ENCODE measurements around the gene IFT52.
A peak's percentile ranks its signal among the peaks of the same experiment; 100 is the strongest.

Gene IFT52, protein sequence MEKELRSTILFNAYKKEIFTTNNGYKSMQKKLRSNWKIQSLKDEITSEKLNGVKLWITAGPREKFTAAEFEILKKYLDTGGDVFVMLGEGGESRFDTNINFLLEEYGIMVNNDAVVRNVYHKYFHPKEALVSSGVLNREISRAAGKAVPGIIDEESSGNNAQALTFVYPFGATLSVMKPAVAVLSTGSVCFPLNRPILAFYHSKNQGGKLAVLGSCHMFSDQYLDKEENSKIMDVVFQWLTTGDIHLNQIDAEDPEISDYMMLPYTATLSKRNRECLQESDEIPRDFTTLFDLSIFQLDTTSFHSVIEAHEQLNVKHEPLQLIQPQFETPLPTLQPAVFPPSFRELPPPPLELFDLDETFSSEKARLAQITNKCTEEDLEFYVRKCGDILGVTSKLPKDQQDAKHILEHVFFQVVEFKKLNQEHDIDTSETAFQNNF

DNA sequence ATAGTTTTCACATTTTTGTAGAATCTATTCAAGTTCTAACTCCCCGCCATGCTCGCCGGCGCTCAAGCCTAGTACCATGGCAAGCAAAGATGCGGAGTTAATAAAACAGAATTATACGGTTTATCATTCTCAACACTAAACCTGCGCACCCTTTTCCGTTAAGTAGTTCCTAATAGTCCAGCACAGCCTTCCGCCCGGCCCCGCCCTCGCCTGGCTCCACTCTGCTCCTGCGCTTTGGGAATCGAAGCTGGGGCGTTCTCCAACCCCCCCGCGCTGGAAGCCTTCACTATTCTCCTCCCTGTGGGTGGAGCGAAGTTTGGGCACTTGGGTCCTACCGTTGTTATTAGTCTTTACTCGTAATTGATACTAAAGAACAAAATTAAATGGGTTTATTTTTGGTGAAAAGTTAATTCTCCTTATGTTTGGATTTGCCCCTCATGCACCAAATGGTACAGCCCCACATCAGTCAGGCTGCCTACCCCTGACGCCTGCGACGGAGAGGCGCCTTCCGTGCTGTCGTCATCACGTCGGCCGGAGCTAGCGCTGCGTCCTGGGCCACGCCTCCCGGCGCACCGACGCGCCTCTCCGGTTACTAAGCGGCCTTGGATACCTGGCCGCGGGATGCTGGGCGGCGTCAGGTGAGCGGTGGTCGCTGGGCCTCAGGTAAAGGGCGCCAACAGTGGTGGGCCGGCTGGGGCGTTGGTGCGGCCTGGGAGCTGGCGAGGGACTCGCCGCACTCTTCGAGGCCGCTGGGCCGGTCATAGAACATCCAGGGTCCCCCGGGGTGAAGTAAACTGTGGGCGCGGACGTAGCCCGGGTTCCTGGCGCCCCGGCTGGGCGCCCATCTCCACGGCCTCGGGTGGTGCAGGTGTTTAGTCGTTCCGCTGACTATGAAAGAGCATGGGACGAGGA is at the start of gene IFT52:
Gene IFT52 (plus strand): TSS at position 546 of the 912 bp plus-strand sequence. CDS start 3,762 bp downstream, outside the sequence.
- DNase-seq: peak; percentile 94 to 98

DNA sequence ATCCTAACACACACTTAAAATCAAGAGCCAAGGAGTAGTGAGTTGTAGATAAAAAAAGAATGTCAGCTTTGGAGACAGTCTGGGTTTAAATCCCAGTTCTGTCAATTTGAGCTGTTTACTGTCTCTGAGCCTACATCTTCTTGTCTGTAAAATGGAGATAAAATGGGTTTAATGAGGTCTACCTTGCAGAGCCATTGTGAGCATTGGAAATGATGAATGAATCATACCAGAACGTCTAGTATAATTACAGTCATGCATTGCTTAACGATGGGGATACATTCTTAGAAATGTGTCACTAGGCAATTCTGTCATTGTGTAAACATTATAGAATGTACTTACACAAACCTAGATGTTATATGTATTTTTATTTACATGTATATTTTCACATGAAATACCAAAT is 49.5 kb upstream of the IFT52 start:
- no peak for DNase-seq

DNA sequence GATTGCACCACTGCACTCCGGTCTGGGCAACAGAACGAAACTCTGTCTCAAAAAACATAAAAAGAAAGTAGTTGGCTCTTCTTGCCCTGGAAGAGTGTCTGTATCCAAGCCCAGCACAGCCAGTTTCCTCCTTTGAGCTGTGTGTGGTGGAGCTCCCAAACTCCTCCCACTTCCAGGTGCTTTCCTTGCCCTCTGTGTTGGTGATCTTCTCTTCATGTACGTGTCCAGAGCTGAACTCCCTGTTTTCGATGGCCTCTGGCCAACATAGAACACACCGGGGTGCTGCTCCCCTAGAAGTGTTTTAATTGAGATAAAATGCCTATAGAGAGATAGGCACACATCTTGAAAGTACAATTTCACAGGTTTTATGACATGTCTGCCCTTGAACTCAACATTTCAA is 48.6 kb upstream of the IFT52 start:
- no peak for DNase-seq

DNA sequence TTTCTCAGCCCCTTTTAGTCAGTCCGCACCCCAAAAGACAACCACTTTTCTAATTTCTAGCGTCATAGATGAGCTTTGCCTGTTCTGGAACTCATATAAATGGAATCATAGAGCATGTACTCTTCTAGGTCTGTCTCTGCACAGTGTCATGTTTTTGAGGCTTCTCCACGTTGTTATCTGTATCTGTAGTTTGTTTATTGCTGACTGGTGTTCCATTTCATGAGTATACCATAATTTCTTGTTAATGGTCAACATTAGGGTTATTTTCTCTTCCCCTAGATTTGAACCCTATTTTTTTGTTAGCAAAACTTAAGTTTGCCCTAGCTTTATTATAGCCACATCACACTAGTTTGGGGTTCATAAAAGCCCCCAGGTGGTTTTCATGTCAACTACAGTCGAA is 48.1 kb upstream of the IFT52 start:
- no peak for DNase-seq

DNA sequence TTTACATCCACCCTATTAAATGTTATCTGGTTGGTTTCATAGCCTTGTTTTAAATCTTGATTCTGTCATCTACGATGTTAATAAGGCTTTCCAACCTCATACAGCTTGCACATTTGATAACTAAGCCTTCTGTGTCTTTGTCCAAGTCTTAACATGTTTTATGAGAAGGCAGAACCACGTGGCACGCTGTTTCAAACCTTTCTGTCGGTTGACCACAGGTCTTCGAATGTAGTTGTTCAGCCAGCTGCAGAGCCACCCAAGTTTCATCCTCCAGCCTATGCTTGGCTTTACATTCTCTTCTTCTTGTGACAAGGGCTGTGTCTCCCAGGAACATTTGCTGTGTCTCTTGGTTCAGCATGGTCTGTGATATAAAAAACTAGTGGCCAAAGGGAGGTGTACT is 47.6 kb upstream of the IFT52 start:
- DNase-seq: no peak

DNA sequence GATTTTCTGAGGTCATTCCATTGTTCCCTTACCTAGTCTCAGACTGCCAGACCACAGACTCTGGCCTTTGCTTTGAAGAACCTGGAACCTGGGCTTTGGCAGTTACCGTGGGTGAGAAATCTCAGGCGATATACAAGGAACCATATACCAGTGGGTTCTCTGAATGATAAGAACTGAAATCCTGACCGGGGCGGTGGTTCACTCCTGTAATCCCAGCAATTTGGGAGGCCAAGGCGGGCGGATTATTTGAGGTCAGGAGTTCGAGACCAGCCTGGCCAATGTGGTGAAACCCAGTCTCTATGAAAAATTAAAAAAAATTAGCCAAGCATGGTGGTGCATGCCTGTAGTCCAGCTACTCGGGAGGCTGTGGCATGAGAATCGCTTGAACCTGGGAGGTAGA is 46.2 kb upstream of the IFT52 start:
- DNase-seq: no peak

DNA sequence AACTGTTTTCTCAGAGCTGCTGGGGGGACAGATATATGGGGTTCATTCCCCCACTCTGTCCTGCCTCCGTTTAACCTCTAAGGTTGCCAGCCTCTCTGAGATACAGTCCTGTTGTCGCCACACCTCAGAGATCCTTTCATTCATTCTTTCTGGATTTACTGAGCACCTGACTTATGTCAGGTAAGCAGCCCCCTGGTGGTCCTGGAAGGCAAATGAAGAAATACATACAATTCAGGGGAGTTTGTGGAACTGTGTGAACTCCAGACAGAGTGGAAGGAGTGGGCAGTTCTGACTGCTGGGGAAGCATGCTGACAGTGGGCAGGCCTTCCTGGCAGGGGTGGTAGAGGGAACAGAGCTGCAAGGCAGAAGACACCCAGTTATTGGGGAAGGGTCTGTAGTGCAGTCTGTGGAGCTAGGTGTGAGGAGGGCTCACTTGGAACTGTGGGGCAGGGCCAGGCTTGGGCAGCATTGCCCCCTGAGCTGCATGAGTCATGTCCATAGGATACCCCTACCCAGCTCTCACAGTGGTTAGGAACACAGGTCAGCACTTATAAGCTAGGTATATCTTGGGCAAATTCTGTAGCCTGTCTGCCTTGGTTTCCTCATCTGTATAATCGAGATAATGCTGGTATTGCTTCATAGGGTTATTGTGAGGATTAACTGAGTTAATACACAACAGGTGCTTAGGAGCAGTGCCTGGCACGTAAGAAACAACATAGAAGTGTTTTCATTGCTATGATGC is 44.7 kb upstream of the IFT52 start:
- DNase-seq: no peak

DNA sequence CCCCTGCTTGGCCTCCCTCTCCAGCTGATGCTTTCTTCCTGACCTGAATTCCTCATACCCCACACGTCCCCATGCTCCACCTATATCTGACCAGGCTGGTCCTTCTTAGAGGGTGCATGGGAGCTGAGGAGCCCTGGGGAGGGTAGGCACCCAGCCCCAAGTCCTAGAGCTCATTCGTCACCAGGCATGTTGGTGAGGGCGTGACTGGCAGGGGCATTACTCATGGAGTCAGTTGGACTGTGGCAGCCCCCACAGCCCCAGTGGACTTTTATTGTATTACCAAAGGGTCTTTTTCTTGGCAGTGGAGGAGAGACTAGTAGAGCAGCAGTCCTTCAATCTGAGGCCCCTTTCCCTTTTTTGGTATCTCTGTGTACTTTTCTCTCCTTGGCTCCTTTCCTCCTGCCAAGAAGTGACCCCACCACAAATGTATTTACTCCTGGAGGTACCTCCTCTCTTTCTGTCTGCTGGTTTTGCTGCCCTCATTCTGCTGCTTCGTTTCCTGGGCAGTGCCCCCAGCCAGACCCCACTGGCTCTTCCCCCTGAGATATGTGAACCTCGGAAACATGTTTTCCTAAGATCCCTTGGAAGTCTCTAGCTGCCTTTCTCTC is 42.4 kb upstream of the IFT52 start:
- DNase-seq: no peak

DNA sequence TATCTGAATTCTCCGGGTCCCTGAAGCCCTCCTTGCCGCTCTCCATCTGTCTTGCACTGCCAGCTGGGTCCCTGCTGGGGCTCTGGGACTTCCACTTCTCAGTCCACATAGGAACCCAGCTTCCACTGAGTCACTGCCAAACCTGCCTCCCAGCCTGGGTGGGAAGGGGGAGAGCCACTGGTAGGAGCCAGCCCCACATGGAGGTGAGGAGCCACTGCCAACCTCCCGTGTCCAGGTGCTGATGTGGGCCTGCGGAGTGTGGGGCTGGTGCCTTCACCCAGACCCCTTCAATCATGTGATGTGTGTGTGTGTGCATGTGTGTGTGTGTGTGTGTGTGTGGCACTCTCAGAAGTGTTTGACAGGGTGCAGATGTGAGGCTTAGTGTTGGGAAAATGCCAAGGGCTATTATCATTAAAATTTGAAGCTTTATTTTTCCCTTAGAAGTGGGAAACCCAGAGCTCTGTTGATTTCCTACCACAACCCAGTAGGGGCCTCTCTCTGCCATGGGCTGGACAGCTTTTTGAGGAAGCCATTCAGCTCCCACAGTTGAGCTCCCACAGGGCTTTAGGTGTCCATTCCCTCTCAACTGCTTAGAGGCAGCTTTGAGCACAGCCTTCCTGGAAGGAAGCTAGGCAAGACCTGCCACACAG is 41.2 kb upstream of the IFT52 start:
- no peak for DNase-seq

DNA sequence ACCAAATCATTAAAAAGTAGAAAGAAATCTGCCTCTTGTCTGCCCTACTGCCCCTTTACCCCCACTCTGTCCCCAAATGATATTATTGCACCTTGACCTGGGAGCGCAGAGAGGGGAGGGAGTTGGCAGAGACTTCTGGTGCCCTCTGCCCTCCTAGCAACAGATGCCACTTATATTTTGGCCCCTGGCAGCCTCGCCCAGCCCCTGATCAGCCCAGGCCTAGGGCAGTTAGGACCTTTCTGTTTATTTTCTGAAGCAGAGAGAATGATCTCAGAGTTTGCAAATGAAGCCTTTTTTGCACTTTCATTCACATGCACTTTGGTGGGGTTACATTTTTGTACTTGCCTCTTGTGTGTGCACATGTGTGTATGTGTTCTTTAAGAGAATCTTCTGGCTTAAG is 40.3 kb upstream of the IFT52 start:
- no peak for DNase-seq

DNA sequence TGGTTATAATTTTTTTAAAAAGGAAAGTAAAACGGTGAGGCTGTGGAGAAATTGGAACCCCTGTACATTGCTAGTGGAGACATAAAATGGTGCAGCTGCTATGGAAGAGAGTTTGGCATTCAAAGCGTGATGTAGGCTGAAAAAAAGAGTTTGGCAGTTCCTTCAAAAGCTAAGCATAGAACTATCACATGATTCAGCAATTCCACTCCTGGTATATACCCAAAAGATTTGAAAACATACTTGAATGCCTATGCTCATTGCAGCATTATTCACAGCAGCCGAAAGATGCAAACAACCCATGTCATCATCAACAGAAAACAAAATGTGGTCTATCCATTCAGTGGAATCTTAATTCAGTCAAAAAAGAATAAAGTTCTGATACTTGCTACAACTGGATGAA is 36.4 kb upstream of the IFT52 start:
- no peak for DNase-seq

DNA sequence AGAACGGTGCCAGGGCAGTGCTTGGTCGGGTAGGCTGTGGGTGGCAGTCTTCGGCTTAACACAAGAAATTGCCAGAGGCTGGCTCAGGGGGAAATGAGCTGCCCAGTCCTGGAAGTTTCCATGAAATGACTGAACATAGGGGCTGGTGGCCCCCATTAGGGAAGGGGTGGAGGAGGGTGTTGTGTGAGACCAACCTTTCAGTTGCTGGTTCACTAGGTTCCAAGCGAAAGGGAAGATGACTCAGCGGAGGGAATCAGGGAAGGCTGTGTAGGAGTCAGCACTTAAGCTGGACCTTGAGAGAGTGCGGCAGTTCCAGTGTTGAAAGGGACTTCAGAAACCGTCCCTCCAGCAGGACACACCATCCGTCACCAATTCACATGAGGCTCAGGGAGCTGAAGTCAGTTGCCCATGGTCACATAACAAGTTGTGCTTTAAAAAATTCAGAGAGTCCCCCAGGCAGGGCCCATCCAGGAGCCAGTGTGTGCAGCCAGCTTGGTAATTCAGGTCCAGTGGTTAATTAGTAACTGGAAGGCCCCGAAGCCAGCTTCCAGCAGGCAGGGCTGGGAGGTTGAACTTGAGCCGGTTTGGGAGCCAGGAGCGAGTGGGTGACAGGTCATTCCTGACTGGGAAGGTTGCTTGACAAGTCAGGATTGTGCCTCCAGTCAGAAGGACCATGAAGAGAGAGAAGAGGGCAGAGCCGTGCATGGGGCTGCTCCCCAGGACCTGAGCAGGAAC is 32.2 kb upstream of the IFT52 start, which contains the start of gene SGK2:
Gene SGK2 (plus strand): TSS at position 616 of the 735 bp plus-strand sequence. CDS start 7,469 bp downstream, outside the sequence.
- DNase-seq: peak; percentile 31 to 75

DNA sequence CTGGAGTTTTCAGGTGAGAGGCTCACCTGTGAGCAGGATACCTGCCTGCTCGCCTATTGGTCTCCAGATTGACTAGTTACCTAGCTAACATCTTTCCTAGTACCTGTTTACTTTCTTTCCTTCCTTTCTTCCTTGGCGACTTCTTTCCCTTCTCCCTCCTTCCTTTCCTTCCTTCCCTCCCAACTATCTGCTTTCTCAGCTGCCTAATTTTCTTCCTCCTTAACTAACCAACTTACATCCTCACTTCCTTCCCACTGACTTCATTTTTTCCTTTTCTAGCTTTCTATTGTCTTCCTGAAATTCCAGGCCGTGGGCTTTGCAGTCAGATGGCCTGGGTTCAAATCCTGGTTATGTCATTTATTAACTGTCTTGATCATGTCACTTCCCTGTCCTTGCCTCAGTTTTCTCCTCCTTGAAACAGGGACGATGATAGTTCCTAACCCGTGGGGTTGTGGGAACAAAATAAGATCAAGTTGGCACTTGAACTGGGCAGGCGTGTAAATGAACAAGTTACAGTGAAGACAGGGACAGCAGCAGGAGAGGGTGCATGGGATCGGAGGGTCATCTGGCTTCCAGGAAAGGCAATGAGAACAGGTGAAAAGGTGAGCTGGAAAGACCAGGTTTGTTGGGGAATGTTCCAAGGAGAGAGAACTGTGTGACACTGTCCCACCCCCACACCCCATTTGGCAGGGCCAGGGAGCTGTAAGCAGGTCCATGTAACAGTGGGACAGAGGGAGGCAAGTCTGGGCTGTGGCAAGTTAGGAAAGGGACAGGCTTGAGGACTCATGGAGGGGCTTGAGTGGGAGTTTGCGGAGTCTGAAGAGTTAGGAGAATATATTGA is 31.4 kb upstream of the IFT52 start:
- no peak for DNase-seq

DNA sequence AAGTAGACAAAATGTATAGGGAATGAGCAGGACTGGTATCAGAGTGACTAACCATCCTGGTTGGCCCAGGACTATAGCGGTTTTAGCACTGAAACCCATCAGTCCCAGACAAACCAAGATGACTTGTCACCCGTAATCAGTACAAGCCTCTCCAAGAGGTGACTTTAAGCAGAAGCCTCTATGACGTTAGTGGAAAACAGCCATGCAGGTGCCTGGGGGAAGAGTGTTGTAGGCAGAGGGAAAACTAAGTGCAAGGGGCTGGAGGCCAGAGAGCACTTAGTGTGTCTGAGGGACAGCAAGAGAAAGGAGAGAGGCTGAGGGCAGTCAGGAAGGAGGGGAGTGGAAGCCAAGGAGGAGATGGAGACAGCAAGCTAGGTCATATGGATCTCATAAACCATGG is 29.8 kb upstream of the IFT52 start:
- no peak for DNase-seq

DNA sequence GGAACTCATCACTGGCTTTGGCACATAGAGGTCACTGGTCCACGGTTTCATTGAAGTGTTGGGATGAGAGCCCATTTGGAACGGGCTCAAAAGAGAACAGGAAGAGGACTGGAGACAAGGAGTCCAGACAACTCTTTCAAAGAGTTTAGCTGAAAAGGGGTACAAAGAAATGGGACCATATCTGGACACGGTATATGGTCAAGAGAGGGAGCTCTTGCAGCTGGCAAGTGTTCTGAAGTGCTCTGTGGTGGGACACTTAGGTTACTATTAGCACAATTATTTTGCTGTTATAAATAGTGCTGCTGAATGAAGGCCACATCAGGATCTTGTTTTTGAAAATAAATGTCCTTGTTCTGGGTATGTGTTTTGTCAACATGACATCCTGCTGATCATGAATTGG is 27.3 kb upstream of the IFT52 start:
- no peak for DNase-seq

DNA sequence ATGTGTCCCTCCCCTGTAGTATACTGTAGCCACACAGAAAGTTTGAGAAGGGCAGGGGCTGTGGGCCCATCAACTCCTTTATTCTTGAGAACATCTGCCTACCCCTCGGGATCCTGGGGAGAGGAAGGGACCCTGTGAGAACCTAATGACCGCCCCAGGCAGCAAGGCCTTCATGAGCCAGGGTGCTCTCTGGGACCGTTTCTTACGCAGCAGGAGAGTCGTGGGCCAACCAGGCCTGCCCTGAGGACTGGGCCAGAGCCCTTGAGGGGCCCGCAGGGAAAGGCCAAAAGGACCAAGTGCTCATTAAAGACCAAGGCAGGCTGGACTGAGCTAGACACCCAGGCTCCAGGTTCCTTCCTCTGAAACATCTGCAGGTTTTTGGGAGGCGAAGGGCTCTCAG is 26.7 kb upstream of the IFT52 start:
- no peak for DNase-seq

DNA sequence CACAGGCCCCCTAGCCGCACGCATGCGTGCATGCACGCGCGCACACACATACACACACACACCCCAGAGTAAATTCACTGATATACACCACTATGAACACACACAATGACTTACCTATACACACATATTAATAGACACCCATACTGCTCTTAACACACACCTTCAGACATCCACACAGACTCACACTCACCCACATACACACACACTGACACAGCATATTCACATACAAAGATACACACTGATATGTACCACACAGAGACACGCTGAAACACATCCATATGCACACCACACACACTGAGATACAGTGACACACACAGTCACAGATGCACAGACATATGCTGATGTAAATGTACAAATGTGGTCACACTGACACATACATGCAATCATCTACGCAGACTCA is 26.3 kb upstream of the IFT52 start:
- no peak for DNase-seq

DNA sequence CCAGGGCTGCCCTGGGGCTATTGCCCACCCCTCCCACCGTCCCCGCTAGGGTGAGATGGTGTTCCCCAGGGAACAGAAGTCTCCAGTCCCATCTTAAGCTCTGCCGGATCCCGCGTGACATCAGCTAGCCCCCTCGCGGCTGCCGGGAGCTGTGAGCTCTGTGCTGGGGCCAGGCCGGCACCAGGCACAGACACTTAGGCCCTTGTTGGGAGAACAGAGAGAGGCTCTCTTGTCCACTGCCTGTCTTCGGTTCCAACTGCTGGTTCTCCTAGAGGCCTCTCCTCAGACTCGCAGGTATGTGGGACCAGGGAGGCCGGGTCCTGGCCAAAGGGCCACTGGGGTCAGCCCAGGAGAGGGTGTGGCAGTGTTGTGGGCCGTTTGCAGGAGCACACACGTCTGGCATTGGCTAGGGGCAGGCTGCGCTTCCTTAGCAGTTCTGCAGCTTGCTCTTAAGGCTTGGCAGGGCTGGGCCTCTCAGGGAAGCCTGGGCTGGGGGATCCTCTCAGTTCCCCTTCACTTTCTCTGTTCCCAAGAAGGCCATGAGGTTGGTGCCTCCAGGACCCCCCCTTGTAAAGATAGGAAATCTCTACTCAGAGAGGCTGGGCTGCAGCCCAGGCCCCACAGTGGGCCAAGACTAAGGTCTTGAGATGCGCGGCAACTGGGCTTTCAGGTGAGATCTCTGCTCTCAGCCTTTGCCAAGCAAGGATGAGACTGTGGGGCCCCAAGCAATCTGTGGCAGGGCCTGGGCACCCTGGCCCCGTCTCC is 25.6 kb upstream of the IFT52 start:
- DNase-seq: no peak

DNA sequence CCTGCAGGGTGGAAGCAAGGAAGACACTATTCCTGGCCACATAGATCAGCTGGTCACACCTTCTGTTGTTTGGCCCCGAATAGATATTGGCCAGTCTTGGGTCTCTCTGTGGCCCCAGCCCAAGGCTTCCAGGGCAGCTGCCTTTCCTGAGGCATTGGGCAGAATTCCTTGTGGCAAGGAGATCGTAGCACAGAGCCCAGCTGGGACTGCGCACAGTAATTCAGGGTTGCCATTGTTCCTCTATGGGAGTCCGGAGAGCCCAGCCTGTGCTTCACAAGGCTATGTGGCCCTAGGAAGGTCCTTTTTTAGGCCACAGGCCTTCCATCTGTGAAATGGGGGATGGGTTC is 25.0 kb upstream of the IFT52 start:
- no peak for DNase-seq

DNA sequence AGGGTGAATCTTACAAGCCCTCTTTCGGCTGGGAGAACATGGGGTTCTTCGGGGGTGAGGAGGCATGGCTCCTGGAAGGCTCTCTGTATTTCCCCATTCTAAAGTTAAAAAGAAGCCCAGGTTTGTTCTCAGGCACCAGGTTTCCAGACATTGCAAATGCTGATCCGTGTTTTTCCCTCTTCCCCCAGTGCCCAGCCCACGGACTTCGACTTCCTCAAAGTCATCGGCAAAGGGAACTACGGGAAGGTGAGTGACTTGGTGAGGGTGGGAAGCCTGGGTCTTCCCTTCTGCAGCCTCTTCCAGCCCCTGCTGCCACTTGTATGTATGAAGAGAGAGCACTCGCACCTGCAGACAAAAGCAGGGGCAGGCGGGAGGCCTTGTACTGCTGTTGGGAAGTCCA is 23.3 kb upstream of the IFT52 start:
- DNase-seq: no peak
